Ammon's horn (tissue), 1 donor: ENCODE results near the gene C4BPA.
A peak's percentile ranks its signal among the peaks of the same experiment; 100 is the strongest.

Experiments
- DNase-seq: peaks from one replicate; pipeline ENCODE4 v3.0.0-alpha.2; 2016; ENCODE audit warnings: low spot score

C4BPA gene

GRCh38 chr1:207124389-207124788 lies 20.4 kb downstream of the C4BPA start:
- no peak for DNase-seq

GRCh38 chr1:207128336-207128921 lies 24.4 kb downstream of the C4BPA start:
- no peak for DNase-seq

GRCh38 chr1:207129053-207129452 lies 25.0 kb downstream of the C4BPA start:
- no peak for DNase-seq

- no peak for DNase-seq
Observed at GRCh38 chr1:207130252-207131036, 26.4 kb downstream of the C4BPA start.

- no peak for DNase-seq
Observed at GRCh38 chr1:207131163-207131562, 27.1 kb downstream of the C4BPA start.

GRCh38 chr1:207134581-207134980 lies 30.5 kb downstream of the C4BPA start:
- DNase-seq: peak; percentile 8

- no peak for DNase-seq
Observed at GRCh38 chr1:207139616-207140015, 35.6 kb downstream of the C4BPA start.

GRCh38 chr1:207140536-207140935 lies 36.5 kb downstream of the C4BPA start:
- no peak for DNase-seq

GRCh38 chr1:207145401-207146058 lies 41.5 kb downstream of the C4BPA start:
- DNase-seq: peak; percentile 16

- DNase-seq: no peak
Observed at GRCh38 chr1:207151920-207152319, 47.9 kb downstream of the C4BPA start.

- DNase-seq: no peak
Observed at GRCh38 chr1:207152792-207153468, 48.9 kb downstream of the C4BPA start.

- DNase-seq: no peak
Observed at GRCh38 chr1:207155028-207155427, 51.0 kb downstream of the C4BPA start.

GRCh38 chr1:207156095-207156494 lies 52.1 kb downstream of the C4BPA start:
- no peak for DNase-seq

GRCh38 chr1:207156826-207157225 lies 52.8 kb downstream of the C4BPA start:
- DNase-seq: no peak

GRCh38 chr1:207164086-207164485 lies 60.1 kb downstream of the C4BPA start:
- no peak for DNase-seq

- DNase-seq: no peak
Observed at GRCh38 chr1:207172321-207172720, 68.3 kb downstream of the C4BPA start.

- no peak for DNase-seq
Observed at GRCh38 chr1:207172885-207173284, 68.9 kb downstream of the C4BPA start.

GRCh38 chr1:207173396-207173795 lies 69.4 kb downstream of the C4BPA start:
- no peak for DNase-seq

GRCh38 chr1:207174913-207175312 lies 70.9 kb downstream of the C4BPA start:
- DNase-seq: no peak

- DNase-seq: no peak
Observed at GRCh38 chr1:207179036-207179435, 75.0 kb downstream of the C4BPA start.

- no peak for DNase-seq
Observed at GRCh38 chr1:207181847-207182246, 77.8 kb downstream of the C4BPA start.

- DNase-seq: no peak
Observed at GRCh38 chr1:207186503-207186902, 82.5 kb downstream of the C4BPA start.

GRCh38 chr1:207188901-207189300 lies 84.9 kb downstream of the C4BPA start:
- DNase-seq: no peak
